Adipocyte (in vitro differentiated cells): ENCODE measurements around the gene TENM4.

Source experiments
- DNase-seq: peaks from one replicate; pipeline ENCODE4 v3.0.0-alpha.2; 2015; ENCODE audit warnings: low read depth
- H3K27me3 ChIP-seq: replicated peaks from 2 replicates; pipeline ENCODE4 v1.7.0; 2013; ENCODE audit warnings: mild to moderate bottlenecking, low read length, moderate library complexity; ENCODE audit not compliant: control insufficient read depth, insufficient read depth
- H3K36me3 ChIP-seq: 2 replicates; pipeline ENCODE4 v1.7.0; 2013; ENCODE audit warnings: low read length, mild to moderate bottlenecking, moderate library complexity; ENCODE audit not compliant: control insufficient read depth, insufficient read depth, severe bottlenecking
- H3K4me1 ChIP-seq: 2 replicates; pipeline ENCODE4 v1.7.0; 2013; ENCODE audit warnings: mild to moderate bottlenecking, low read length, moderate library complexity; ENCODE audit not compliant: control insufficient read depth, insufficient read depth
- H3K4me3 ChIP-seq: 2 replicates; pipeline ENCODE4 v1.7.0; 2013; ENCODE audit warnings: mild to moderate bottlenecking, low read length, moderate library complexity
- H3K9ac ChIP-seq: 2 replicates; pipeline ENCODE4 v1.7.0; 2013; ENCODE audit warnings: mild to moderate bottlenecking, low read length, moderate library complexity
- H3K9me3 ChIP-seq: 2 replicates; pipeline ENCODE4 v1.7.0; 2013; ENCODE audit warnings: mild to moderate bottlenecking, low read length, moderate library complexity; ENCODE audit not compliant: control insufficient read depth

TENM4 gene

GRCh38 chr11:79066456-79067351 lies 374.1 kb downstream of the TENM4 start:
- Histone ChIP-seq H3K9me3 (no peaks in the 10 kb centered on the region), H3K4me3 (no peak overlapping the region), H3K27me3 (no peaks in the 10 kb centered on the region), H3K9ac (no peak overlapping the region), H3K4me1 (no peaks in the 10 kb centered on the region), H3K36me3 (peaks cover 9% of the 10 kb centered on the region)
- DNase-seq, result no peak

- Histone ChIP-seq H3K36me3 (peaks cover 5% of the 10 kb centered on the region), H3K9me3 (no peaks in the 10 kb centered on the region), H3K4me1 (no peaks in the 10 kb centered on the region), H3K4me3 (no peak overlapping the region), H3K9ac (no peak overlapping the region), H3K27me3 (no peaks in the 10 kb centered on the region)
- DNase-seq, result peak; percentile 30
Observed at GRCh38 chr11:79062814-79063762, 377.7 kb downstream of the TENM4 start.

GRCh38 chr11:79060081-79060953 lies 380.5 kb downstream of the TENM4 start:
- Histone ChIP-seq H3K36me3 (no peaks in the 10 kb centered on the region), H3K4me1 (peaks cover 13% of the 10 kb centered on the region), H3K9me3 (no peaks in the 10 kb centered on the region), H3K9ac (no peak overlapping the region), H3K4me3 (no peak overlapping the region), H3K27me3 (no peaks in the 10 kb centered on the region)
- DNase-seq, result no peak

GRCh38 chr11:79059141-79059540 lies 381.7 kb downstream of the TENM4 start:
- no peaks in the 10 kb centered on the region for H3K36me3 ChIP-seq
- H3K4me1 ChIP-seq, result peaks cover 13% of the 10 kb centered on the region
- no peak overlapping the region for H3K9ac ChIP-seq
- no peaks in the 10 kb centered on the region for H3K9me3 ChIP-seq
- H3K4me3 ChIP-seq, result no peak overlapping the region
- peak; percentile 38 for DNase-seq
- no peaks in the 10 kb centered on the region for H3K27me3 ChIP-seq

GRCh38 chr11:79055856-79056631 lies 384.8 kb downstream of the TENM4 start:
- no peaks in the 10 kb centered on the region for H3K36me3 ChIP-seq
- no peaks in the 10 kb centered on the region for H3K27me3 ChIP-seq
- H3K9ac ChIP-seq, result no peak overlapping the region
- no peaks in the 10 kb centered on the region for H3K9me3 ChIP-seq
- H3K4me3 ChIP-seq, result peak overlapping the region; percentile 42
- H3K4me1 ChIP-seq, result peaks cover 18% of the 10 kb centered on the region
- DNase-seq, result peak; percentile 29

GRCh38 chr11:79054636-79055035 lies 386.2 kb downstream of the TENM4 start:
- Histone ChIP-seq H3K4me1 (peaks cover 18% of the 10 kb centered on the region), H3K4me3 (no peak overlapping the region), H3K27me3 (no peaks in the 10 kb centered on the region), H3K9me3 (no peaks in the 10 kb centered on the region), H3K9ac (no peak overlapping the region), H3K36me3 (no peaks in the 10 kb centered on the region)
- no peak for DNase-seq

- no peak for DNase-seq
- Histone ChIP-seq H3K4me1 (peaks cover 18% of the 10 kb centered on the region), H3K36me3 (no peaks in the 10 kb centered on the region), H3K9ac (no peak overlapping the region), H3K4me3 (no peak overlapping the region), H3K27me3 (no peaks in the 10 kb centered on the region), H3K9me3 (no peaks in the 10 kb centered on the region)
Observed at GRCh38 chr11:79052544-79052943, 388.3 kb downstream of the TENM4 start.

GRCh38 chr11:79050786-79051185 lies 390.0 kb downstream of the TENM4 start:
- Histone ChIP-seq H3K9ac (no peak overlapping the region), H3K36me3 (no peaks in the 10 kb centered on the region), H3K4me3 (no peak overlapping the region), H3K9me3 (no peaks in the 10 kb centered on the region), H3K27me3 (no peaks in the 10 kb centered on the region), H3K4me1 (peaks cover 9% of the 10 kb centered on the region)
- no peak for DNase-seq

- Histone ChIP-seq H3K4me1 (peaks cover 5% of the 10 kb centered on the region), H3K9ac (no peak overlapping the region), H3K36me3 (no peaks in the 10 kb centered on the region), H3K4me3 (no peak overlapping the region), H3K27me3 (no peaks in the 10 kb centered on the region), H3K9me3 (no peaks in the 10 kb centered on the region)
- DNase-seq, result no peak
Observed at GRCh38 chr11:79049741-79050179, 391.1 kb downstream of the TENM4 start.

- peaks cover 6% of the 10 kb centered on the region for H3K4me1 ChIP-seq
- no peaks in the 10 kb centered on the region for H3K27me3 ChIP-seq
- no peak overlapping the region for H3K4me3 ChIP-seq
- no peak for DNase-seq
- no peaks in the 10 kb centered on the region for H3K9me3 ChIP-seq
- H3K36me3 ChIP-seq, result no peaks in the 10 kb centered on the region
- no peak overlapping the region for H3K9ac ChIP-seq
Observed at GRCh38 chr11:79047980-79048379, 392.9 kb downstream of the TENM4 start.
